ENCODE results near the gene ANO4.

Gene ANO4

DNA sequence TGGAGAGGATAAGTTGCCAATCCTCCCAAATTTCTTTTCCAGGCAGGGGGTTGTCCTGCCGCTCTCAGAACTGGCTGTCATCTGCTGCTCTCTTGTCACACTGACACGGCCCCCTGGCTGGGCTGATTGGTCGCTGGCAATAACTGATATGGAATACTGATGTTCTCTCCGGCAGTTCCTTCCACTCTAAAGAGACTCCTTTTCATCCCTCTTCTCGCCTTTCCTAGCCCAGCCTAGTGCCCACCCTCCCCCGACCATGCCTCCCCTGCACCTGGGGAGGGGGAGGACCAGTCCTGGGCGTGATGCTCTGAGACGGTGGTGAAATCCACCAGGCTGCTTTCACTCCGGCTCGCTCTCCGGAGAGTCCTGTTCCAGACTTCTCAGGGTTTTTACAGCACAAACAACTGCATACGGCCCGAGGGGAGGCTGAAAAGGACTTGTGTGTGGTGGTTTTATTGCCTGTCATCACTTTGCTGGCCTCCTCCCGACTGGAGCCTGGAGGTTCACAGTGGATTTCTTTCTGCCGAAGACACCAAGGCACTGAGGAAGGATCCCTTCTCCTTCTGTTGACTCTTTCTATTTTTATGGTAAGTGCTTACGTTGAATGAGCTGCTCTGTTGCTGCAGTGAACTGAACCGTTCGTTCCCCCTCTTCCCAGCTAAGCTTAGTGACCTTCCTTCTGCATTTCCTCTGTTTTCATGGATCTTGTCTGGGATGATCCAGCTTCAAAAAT lies at the start of gene ANO4:
ANO4 (plus strand) TSS at position 336 of the 733 bp plus-strand sequence. CDS start 107,010 bp downstream, outside the sequence.
- no peak for DNase-seq

DNA sequence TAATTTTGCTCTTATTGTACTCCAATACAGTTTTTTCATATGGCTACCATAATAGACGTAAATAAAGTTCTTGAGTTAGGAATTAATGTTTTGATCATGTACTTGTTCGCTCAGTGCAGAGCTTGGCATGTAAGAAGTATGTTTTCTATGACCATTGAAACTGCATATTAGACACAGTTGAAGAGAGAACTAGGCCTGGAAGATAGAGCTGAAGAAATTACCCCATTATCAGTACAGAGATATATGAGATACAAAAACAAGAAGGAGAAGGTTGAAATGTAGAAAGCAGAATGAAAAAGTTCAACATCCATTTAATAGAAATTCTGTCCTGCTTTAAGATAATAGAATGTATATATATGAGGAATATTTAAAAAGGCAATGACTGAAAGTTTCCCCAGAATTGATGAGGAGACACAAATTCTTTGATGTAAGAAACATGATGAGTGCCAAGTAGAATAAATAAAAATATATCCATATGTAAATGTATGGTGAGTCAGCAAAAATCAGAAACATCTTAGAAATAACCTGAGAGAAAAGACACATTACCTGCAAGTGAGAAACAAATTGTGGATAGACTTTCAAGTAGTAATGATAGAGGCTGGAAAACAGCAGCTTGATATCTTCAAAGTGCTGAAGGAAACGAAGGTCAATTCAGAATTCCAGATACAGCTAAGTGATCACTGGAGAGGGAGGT lies 49.1 kb upstream of the ANO4 start:
- no peak for DNase-seq

DNA sequence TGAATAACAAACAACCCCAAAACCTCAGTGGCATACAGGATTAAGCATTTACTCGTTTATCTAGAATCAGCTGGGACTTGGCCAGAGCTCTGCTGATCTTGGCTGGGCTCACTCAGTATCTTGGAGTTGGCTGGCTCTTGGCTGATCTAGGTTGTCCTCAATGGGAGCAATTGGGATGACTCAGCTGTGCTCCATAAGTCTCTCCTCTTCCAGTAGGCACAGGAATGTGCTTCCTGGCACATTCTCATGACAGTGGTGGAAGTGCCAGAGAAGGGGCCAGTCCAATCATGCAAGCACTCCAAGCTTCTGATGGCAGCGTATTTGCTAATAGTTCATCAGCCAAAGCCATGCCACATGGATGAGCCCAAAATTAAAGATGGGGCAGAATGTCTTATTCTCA lies 41.7 kb upstream of the ANO4 start:
- DNase-seq = no peak

DNA sequence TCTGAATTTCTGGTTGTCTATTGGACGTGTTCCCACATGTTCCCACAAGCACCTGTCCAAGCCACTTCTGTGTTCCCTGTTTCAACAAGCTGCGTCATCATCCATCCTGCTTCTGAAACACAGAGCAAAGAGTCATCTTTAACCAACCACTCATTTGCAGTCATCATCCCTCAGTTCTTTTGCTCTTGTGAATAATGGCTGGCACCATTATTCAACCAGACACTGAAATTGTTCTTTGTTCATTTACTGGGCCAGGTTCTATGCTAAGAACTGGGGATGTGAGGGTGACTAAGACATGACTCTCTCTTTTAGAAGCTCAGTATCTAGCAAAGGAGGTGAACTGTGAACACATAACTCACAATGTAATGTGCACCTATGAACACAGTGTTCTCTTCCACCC lies 40.7 kb upstream of the ANO4 start:
- peak; percentile 83 for DNase-seq

DNA sequence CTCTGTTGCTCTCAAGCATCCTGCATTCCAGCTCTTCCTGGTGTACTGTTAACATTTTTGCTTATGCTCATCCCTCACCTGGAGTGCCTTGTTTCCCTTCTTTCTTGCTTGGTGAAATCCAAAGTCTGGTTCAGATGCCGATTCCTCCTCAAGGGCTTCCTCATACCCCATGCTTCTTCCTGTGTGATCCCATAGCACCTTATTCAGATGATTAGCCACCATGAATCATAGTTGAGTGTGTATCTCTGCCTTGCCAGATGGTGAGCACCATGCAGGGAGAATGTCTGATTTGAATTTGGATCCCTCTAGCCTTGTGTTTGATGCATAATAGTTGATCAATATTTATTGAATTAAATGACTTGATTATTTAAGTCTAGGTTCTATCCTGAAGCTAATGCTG lies 39.4 kb upstream of the ANO4 start:
- no peak for DNase-seq

DNA sequence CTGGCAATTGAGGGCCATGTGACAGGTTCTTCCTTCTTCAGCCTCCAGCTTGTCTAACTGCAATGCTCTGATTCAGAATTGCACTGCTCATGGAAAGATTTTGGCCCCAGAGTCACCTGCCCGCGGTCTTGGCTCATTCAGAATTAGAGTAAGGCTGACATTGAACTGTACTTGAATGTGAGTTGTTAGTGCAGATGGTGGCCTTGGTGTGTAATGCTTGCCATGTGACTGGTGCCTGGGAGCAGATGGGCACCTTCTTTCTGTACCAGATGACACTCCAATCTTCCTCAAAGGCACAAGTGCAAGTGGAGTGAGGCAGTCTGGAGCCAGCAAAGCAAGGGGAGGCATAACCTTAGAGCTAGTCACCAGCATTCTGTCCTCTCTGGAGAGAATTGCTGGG lies 36.5 kb upstream of the ANO4 start:
- no peak for DNase-seq

DNA sequence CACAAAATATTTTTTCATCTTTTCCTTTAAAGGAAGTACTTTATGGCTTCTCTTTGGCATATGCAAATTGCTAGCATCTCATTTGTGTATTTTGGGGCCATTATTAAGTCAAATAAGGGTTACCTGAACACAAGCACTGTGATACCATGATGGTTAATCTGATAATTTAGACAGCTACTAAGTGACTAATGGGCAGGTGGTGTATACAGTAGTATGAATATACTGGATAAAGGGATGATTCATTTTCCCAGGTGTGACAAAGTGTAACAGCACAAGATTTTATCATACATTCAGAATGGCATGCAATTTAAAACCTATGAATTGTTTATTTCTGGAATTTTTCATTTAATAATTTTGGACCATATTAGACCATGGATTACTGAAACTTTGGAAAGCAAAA lies 27.2 kb upstream of the ANO4 start:
- DNase-seq = no peak

DNA sequence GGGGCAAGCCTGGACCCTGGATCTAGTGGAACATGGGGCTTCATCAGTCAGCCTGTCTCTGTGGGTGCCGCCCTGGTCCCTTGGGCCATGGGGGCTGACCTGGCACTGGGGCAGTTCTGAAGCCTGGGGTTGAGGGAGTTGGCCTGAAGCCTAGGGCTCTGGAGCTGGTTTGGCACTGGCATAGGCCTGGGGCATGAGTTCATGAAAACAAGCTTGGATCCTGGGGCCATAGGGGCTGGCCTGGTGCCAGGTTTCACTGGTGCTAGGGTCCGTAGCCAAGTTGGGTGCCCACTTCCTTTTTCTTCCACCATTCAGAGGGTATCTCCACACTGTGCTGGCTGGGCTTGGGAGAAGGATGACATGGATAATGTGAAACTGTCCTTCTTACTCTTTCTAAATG lies 26.6 kb upstream of the ANO4 start:
- no peak for DNase-seq

DNA sequence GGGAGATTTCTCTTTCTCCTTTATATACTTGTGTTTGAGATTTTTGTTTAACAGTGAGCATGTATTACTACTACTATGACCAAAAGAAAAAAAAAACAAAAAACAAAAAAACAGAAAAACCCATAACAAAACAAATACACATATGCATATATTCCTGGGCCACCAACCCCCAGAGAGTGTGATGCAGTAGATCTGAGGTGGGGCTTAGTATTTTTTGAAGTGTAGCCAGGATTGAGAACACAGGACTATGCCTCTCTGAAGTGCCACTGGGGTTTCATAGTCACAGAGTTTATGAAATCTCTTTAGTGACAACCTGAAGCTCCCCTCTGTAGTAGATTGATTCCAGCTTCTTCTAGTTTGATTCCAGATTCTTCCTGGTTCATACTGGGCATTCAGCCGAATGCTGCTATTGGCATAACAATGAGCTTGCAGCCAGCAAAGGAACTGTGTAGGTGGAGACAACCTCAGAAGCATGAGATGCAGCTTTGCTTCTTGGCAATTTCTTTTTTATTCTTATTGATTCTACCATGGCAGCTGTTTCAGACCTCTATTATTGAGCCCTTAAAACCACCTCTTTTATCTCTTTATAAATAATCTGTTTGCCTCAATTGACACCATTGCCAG lies 15.5 kb upstream of the ANO4 start:
- no peak for DNase-seq

DNA sequence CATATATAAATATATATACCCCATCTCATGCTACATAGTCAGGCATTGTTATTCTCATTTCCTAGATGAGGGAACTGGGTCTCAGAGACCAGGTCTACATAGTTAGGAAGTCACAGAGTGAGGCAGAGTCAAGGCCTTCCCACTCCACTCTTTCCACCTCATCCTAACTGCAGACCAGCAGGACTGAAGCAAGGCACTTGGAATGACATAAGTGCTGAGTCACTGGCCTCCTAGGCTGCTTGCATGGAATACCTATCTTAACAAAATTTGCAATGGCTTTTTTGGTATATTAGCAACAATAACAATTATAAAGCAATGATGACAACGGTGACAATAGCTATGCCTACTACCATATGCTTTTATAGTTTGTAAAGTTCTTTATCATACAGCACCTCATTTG lies 5.4 kb upstream of the ANO4 start:
- DNase-seq = no peak

DNA sequence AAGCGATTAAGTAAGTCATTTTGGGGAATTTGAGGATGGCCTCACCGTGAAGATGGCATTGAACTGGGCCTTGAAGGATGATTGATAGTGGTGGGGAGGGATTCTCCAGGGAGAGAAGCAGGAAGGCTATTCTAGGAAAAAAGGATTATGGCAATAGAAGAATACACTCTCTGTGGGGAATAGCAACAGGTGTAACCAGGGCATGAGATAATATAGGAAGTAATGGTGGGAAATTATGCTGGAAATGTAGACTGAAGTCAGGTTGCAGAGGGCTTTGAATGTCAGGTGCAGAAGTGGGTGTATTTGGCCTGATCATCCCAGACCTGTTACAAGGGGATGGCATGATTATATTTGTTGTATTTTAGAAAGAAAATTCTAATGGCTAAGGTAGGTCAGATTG lies 4.6 kb upstream of the ANO4 start:
- no peak for DNase-seq

DNA sequence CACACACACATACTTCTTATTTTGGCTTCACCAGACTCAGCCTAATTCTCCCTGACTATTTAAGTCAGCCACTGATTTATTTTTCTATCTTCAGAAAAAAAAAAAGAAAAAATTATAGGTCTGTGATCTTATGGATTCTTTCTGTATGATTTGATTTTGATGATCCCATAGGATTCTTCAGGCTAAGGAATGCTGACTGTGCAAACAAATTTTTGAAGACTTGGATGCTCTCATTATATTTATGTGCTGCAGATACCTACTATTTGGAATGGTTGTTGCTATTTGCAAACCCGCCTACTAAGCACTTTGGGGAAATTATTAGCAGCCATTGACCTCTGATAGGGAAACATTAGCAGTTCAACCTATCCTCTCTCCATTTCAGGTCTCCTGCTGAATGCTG lies 4.0 kb upstream of the ANO4 start:
- no peak for DNase-seq

DNA sequence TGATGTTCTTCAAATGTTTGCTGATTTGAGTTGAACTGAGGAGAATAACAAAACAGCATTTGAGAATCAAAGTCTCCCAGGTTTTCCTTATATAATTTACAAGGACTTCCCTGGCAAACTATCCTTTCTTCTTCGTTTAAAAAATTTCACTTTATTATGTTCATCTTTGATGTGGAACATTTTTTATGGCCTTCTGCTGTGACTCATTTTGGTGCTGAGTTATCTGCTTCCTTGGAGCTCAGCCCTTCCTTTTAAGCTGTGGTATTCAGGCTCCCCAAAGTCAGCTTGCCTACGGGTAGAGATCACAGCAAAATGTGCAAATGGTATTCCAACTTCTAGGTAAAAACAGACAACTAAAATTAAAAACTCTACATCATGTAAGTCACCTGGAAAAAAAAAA lies 1.4 kb upstream of the ANO4 start:
- DNase-seq = no peak

DNA sequence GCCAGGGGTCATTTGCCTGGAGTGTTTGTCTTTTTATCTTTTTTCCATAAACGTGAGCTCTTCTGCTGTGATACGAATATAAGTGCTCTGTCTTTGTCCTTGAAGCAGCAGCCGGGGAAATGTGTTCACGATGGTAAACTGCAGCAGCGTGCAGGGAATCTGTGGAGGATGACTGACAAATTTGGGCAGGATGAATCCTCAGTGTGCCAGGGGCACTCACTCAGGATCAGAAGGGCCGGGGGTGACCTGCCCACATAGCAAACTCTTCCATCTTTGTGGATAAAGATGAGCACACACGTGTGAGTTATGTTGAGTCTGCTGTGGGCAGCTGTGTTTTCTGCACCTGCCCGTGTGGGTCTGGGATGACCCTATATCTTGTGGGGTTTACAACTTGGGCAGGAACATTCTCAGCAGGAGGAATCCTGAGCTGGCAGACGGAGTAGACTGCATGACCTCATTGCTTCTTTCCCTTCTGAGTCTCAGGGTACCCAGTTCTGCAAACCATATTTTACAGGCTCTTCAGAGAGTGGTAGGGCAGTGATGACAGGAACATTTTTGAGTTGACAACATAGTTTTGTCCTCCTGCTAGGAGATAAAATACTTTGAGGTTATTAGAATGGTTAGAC lies 711 bp downstream of the ANO4 start:
- no peak for DNase-seq

DNA sequence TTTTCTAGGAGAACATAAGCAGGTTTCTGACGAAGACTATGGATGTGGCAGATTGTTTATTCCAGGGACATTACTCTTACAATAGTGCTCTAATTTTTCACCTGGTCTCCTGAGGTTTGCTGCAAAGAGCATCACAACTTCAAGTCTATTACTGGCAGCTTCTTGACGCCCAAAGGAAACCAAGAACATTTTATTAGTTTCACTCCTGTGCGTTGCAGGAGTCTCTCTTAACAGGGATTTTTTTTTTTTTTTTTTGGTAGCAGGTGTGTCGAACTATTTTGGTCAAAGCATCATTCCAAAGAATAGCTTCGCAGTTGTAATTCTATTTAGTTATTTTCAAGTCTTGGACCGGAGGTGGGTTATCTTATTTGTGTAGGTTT lies 1.2 kb downstream of the ANO4 start:
- DNase-seq = no peak

DNA sequence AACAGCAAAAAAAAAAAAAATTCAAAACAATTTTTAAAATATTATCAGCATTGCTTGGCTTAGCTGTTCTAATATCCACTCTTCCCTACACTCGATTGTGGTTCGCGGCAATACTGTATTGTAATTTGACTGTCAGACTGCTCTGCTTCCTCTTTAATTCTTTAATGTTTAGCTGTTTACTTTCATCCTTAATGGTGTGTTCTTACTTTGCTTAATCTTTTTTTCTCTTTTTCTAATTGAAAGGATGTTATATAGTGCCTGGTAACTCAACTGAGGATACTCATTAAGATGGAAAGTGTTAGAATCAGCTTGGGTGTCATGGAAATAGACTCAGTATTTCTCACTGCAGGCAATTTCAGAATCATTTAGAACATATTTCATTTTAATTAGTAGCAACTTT lies 2.0 kb downstream of the ANO4 start:
- no peak for DNase-seq

DNA sequence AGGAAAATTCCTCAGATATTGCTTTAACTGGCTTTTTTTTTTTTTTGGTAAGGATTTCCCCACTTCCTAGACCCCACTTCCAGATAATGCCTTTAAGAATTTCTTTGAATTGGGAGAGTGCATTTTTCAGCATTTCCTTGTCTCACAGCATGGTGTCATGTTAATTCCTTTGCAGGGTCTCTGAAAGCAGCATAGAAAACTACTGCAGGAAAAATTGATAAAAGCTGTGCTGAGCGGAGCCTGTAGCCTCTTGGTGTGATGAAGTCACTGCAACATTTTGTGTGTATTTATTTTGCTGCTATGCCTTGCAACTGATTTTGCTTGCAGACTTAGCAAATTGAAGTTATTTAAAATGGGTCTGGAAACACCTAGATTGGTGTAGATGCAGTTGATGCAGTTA lies 2.7 kb downstream of the ANO4 start:
- no peak for DNase-seq

DNA sequence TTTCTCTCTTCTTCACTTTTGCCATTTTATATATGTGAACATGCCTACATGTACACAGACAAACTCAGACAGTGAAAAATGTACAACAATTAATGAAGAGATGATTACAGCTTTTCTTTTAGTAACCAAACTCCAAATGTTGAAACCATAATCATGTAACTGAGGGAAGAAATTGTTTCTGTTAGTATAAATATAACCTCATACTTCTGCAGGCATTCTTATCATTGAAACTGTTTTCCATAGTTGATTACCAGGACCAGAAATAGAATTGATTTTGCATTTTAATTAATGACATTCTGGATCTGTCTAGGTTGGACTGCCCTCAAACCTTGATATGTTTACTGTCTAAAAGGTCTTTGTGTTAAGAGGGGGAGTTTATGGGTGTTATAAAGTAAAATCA lies 3.2 kb downstream of the ANO4 start:
- no peak for DNase-seq

DNA sequence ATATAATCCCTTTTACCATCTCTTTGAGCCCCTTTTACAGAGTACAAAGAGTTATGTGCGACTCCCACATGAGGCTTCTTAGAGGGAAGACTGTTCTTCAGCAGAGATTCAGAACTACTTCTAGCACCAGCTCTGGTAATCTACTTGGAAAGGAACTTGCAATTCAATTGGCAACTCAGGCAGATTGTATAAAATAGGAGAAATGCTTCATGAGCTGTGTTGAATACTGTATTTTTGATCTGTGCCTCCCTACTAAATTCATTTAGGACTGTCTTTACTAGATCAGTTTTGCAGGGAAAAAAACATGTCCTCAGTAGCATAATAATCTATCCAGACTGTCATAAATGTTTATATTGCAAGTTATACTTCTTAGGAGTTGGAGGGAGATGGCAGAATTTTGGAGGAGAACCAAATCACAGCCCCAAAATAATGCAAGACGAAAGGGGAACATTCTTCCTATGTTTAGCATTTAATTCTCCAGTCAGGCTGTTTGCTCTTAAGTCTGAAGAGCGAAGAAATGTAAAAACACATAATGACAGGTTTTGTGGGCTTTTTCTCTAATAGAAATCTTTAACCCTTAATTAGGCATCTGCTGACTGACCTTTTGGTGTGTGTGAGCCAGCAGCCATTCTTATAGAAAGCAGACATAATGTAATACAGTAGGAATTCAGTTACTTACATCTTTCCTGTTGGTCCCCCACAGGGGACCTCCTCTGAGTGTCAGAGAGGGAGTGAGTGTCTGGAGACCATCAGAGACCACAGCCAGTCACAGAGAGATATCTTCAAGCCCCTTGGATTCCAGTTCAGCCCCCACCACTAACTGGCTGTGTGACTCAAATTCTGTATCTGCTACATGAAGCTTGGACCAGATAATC lies 3.9 kb downstream of the ANO4 start:
- no peak for DNase-seq

DNA sequence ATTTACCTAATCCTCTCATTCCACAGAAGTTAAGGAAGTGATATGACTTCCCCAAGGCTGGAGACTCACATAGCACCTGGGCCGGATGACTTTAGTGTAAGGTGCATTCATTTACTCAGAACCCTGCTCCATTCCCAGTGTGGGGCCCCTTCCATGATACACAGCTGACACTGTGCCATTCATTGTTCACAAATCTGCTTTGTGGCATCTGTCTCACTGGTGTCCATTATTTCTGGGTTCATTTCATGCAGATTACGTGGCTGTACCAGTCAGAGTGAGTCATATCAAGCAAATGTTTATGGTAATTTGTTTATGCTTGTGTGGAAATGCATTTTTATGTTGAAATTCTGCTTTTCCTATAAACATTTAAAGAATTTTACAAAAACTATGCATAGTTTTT lies 5.2 kb downstream of the ANO4 start:
- no peak for DNase-seq

DNA sequence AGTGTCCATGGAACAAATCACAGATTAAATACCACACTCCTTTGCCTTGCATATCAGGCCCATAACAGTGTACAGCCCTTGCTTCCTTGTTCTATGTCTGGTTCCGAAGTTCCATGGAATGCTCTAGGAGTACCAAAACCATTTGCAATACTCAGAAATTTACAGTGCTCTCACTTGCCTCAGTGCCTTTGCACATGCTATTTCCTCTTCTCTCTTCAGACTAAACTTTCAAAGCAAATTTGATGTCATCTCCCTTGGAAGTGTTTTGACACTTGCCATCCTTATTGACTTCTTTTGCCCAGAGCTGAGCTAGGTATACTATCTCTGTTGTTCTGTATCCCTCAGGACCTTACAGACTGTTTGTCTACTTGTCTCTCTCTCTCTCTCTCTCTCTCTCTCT lies 6.1 kb downstream of the ANO4 start:
- DNase-seq = no peak

DNA sequence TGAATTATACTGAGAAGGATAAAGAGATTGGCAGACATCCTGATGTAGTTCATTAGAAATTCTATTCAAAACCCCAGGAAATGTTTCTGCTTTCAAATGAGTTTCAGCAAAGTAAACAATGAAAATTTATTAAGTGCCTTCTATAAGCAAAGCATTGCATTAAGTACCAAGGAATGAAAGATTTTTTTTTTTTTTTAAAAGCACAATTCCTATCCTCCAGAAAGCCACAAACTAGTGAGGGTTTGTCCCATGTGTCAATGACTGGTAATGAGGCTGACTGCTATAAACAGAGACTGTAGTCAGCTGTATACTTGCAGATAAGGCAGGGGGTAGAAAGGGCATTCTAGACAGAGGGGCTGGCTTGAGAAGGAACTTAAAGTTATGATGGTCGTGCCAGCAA lies 6.7 kb downstream of the ANO4 start:
- DNase-seq = no peak

DNA sequence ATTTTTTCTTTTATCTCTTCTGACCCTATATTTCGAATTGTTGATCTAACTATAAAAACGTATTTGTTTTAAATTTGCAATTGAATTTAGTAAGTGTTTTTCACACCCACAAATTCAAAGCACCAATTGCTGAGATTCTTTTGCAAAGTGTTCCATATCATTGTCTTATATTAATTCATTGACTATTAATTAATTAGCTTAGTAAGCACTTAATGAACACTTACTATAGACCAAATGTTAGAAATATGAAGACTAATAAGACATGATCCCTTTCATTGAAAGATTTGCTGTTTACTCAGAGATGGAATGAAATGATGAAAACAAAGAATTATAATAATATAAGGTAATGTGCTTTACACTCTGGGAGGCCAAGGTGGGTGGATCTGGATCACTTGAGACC lies 14.2 kb downstream of the ANO4 start:
- DNase-seq = no peak
